Neutrophil (primary cell): ENCODE measurements around the gene KIAA1549.
"Not testable (repeated sequence)": the region's sequence is repeated elsewhere in the genome, so short reads cannot be mapped to it uniquely, and the experiment has no call there.

ENCODE experiments used
- H3K27ac ChIP-seq: fragments of 200-600 bp; sonication (generic); 2 replicates; pipeline ENCODE4 v1.5.1; 2016; ENCODE audit warnings: mild to moderate bottlenecking, moderate library complexity
- H3K27me3 ChIP-seq: fragments of 200-600 bp; sonication (generic); 2 replicates; pipeline ENCODE4 v1.6.0; 2016; ENCODE audit warnings: mild to moderate bottlenecking
- H3K36me3 ChIP-seq: fragments of 200-600 bp; sonication (generic); 2 replicates; pipeline ENCODE4 v1.5.1; 2017
- H3K4me1 ChIP-seq, 2 experiments: fragments of 200-600 bp in 1 of 2; sonication (generic) in 1 of 2; 1 replicate in 1 of 2; 2 replicates in 1 of 2; pipeline versions ENCODE4 v1.5.1 to v1.6.1; 2013 to 2016; ENCODE audit warnings: low read depth in 1 of 2, low read length in 1 of 2, mild to moderate bottlenecking in 1 of 2, moderate library complexity in 1 of 2; ENCODE audit not compliant: control insufficient read depth in 1 of 2, insufficient read depth in 1 of 2
- H3K4me3 ChIP-seq, 2 experiments: fragments of 200-600 bp in 1 of 2; sonication (generic) in 1 of 2; 1 replicate in 1 of 2; 2 replicates in 1 of 2; pipeline ENCODE4 v1.5.1; 2013 to 2016; ENCODE audit warnings: low read depth in 1 of 2, low read length in 1 of 2, mild to moderate bottlenecking in 1 of 2, moderate library complexity in 1 of 2
- H3K9me3 ChIP-seq: fragments of 200-600 bp; sonication (generic); 2 replicates; pipeline ENCODE4 v1.5.1; 2016
- CTCF ChIP-seq: fragments of 200-600 bp; sonication (generic); IDR thresholded peaks from 2 replicates; pipeline ENCODE4 v1.5.1; 2016; ENCODE audit warnings: antibody characterized with exemption

Gene KIAA1549

DNA sequence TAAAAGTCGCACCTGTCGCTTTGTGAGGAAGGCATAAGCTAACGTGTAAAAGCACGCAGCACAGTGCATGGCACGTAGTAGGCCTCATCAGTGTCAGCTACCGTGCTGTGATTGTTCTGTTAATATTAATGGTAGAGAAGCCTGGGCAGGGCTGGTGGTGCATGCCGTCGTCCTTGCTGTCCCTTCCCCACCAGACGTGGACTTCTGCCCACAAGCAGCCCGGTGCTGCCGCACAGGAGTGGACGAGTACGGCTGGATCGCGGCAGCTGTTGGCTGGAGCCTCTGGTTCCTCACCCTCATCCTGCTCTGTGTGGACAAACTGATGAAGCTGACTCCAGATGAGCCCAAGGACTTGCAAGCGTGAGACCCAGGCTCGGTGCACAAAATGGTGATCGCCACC, 178.5 kb downstream of the KIAA1549 start:
- no peak overlapping the region for H3K27ac ChIP-seq
- TF ChIP-seq CTCF = no peak
- no peaks in the 10 kb centered on the region for H3K9me3 ChIP-seq
- peaks cover 7% of the 10 kb centered on the region for H3K27me3 ChIP-seq
- H3K4me1 ChIP-seq = no peaks in the 10 kb centered on the region
- H3K36me3 ChIP-seq = no peaks in the 10 kb centered on the region
- no peak overlapping the region for H3K4me3 ChIP-seq

- no peak for TF ChIP-seq CTCF
- H3K36me3 ChIP-seq = no peaks in the 10 kb centered on the region
- no peaks in the 10 kb centered on the region for H3K9me3 ChIP-seq
- peaks cover 7% of the 10 kb centered on the region for H3K27me3 ChIP-seq
- H3K4me1 ChIP-seq = no peaks in the 10 kb centered on the region
- H3K27ac ChIP-seq = no peak overlapping the region
- no peak overlapping the region for H3K4me3 ChIP-seq
Observed at GRCh38 chr7:138801256-138801655, 179.9 kb downstream of the KIAA1549 start.

DNA sequence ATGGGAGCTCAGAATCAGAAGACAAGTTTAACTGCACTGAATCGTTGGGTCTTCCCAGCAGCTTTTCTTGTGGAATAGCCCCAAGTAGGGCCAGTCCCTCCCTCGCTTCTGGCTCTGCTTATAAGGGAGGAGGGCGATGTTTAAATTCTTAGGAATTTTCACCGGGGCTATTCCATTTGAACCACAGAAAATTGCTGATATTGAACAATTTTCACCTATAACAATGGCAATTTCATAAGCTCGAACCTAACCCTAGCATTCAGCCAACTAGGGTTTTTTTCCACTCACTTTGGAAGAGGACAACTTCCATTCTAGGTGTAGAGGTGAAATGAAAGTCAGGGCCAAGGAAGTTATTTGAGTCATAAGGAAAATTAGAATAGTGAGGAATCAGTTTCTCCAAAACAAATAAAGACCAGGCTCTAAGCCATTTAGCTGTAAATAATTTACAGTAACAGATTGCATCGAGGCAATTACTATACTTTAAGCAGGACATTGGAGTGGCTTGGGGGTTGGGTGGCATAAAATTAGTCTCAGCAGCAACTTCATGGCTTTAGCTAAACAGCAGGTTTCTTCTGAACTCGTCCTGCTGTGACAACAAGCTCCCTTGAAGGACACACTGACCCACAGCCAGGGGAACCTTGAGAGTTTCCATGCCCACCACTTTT, 181.7 kb downstream of the KIAA1549 start:
- TF ChIP-seq CTCF = no peak
- no peak overlapping the region for H3K27ac ChIP-seq
- no peaks in the 10 kb centered on the region for H3K4me1 ChIP-seq
- H3K9me3 ChIP-seq = no peaks in the 10 kb centered on the region
- H3K4me3 ChIP-seq = no peak overlapping the region
- H3K27me3 ChIP-seq = peaks cover 7% of the 10 kb centered on the region
- no peaks in the 10 kb centered on the region for H3K36me3 ChIP-seq

- Histone ChIP-seq H3K4me3 (no peak overlapping the region), H3K36me3 (no peaks in the 10 kb centered on the region), H3K27ac (no peak overlapping the region), H3K27me3 (peaks cover 7% of the 10 kb centered on the region), H3K9me3 (no peaks in the 10 kb centered on the region), H3K4me1 (no peaks in the 10 kb centered on the region)
- TF ChIP-seq CTCF = no peak
Observed at GRCh38 chr7:138798836-138799235, 182.4 kb downstream of the KIAA1549 start.

DNA sequence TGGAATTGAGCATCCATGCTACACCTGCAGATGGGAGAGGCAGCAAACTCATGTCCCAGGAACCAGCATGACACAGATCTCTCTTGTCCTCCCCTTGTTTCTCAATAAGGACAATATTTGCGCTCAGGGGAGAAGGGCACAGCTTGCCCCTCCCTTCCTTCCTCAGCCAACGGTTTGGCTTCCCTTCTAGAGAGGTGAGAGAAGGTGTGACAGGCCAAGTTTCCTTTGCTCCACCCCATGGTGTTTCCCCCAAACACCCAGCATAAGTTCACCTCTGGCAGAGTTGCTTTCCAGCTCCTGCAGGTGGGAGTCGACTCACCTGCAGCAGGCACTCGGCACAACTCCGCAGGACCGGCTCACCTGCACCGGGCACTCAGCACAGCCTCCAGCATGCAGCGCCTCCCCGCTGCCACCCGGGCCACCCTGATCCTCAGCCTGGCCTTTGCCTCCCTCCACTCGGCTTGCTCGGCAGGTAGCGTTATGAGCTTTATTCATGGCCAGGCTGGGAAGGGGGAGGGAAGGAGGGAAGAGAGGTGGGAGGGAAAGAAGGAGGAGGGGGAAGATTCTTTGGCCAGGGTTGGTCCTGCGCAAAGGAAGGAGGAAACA, 183.4 kb downstream of the KIAA1549 start, which contains the start of the genes ATP6V0A4 and TMEM213:
TSS of gene ATP6V0A4 (minus strand) at position 482 of the 606 bp plus-strand sequence. CDS start 26,949 bp downstream, outside the sequence.
TSS of gene TMEM213 (plus strand) at position 280 of the 606 bp plus-strand sequence. CDS start at position 391, 111 bp downstream.
- H3K4me1 ChIP-seq = no peaks in the 10 kb centered on the region
- TF ChIP-seq CTCF = no peak
- no peak within 1 kb of the TSS for H3K27ac ChIP-seq
- peaks cover 7% of the 10 kb centered on the region for H3K27me3 ChIP-seq
- no peaks in the 10 kb centered on the region for H3K36me3 ChIP-seq
- no peaks in the 10 kb centered on the region for H3K9me3 ChIP-seq
- H3K4me3 ChIP-seq = no peak within 1 kb of the TSS

DNA sequence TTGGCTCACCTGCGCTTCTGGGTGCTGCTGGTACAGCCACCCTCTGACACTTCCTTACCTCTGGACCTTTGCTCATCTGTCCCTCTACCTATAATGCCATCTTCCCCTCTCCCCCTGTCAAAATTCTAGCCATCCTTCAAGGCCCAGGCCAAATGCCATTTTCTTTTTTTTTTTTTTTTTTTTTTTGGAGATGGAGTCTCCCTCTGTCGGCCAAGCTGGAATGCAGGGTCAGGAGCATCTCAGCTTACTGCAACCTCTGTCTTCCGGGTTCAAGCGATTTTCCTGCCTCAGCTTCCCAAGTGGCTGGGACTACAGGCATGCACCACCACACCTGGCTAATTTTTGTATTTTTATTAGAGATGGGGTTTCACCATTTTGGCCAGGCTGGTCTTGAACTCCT, 184.1 kb downstream of the KIAA1549 start:
- not testable (repeated sequence) for H3K36me3 ChIP-seq, H3K9me3 ChIP-seq, H3K4me1 ChIP-seq, H3K27ac ChIP-seq, H3K4me3 ChIP-seq, H3K27me3 ChIP-seq
